H1 (cell line): ENCODE data around the gene CELSR1. TPM values are rescaled to one million over a fixed set of nuclear protein-coding genes. Genes with fewer than 3 reads are reported as not detected.

ENCODE experiments used
- CTCF ChIA-PET: fragments of 300-600 bp; sonication (Branson Sonifier 250); formaldehyde crosslinking; loops from one replicate; lab custom pipeline; 2021; ENCODE audit not compliant: partially characterized antibody; lab: Charles Lee
- POLR2A ChIA-PET: fragments of 300-600 bp; sonication (Branson Sonifier 250); formaldehyde crosslinking; loops from one replicate; lab custom pipeline; 2021; ENCODE audit warnings: inconsistent platforms; ENCODE audit not compliant: partially characterized antibody; lab: Charles Lee
- DNase-seq, 2 experiments: peaks; one replicate each; pipeline versions ENCODE4 v3.0.0 to v3.0.0-alpha.2; 2010 to 2022; ENCODE audit warnings: low spot score in 2 of 2, low read depth in 1 of 2, mixed read lengths in 1 of 2
- FAIRE-seq: peaks from 2 replicates; lab custom pipeline; 2011; peaks lifted over from hg19 to GRCh38; lab: Jason Lieb, UNC
- H2AFZ ChIP-seq: 2 replicates; pipeline ENCODE4 v1.8.1; 2012; ENCODE audit warnings: low read length, inconsistent platforms
- H2AK5ac ChIP-seq: 2 replicates; pipeline ENCODE4 v1.6.1; 2013; ENCODE audit warnings: low read depth, low read length
- H2BK120ac ChIP-seq: replicated peaks from 2 replicates; pipeline ENCODE3; 2013; ENCODE audit warnings: low read depth, low read length, inconsistent platforms
- H2BK12ac ChIP-seq: 2 replicates; pipeline ENCODE4 v1.6.1; 2013; ENCODE audit warnings: low read depth, low read length
- H2BK15ac ChIP-seq: 2 replicates; pipeline ENCODE4 v1.6.1; 2013; ENCODE audit warnings: low read length
- H2BK20ac ChIP-seq: 2 replicates; pipeline ENCODE4 v1.6.1; 2013; ENCODE audit warnings: low read length
- H2BK5ac ChIP-seq: 2 replicates; pipeline ENCODE4 v1.6.1; 2013; ENCODE audit warnings: low read depth, low read length
- H3K14ac ChIP-seq: 2 replicates; pipeline ENCODE4 v1.6.1; 2013; ENCODE audit warnings: inconsistent platforms; ENCODE audit not compliant: insufficient read length
- H3K18ac ChIP-seq: 2 replicates; pipeline ENCODE4 v1.6.1; 2013; ENCODE audit warnings: low read length; ENCODE audit errors: extremely low read depth
- H3K23ac ChIP-seq: 2 replicates; pipeline ENCODE4 v1.6.1; 2013; ENCODE audit warnings: inconsistent platforms; ENCODE audit not compliant: insufficient read length
- H3K23me2 ChIP-seq: 2 replicates; pipeline ENCODE4 v1.6.1; 2013; ENCODE audit warnings: low read depth, low read length
- H3K27ac ChIP-seq: 2 replicates; pipeline ENCODE4 v1.6.1; 2011; ENCODE audit warnings: low read depth, low read length, inconsistent platforms
- H3K27me3 ChIP-seq, 4 experiments: replicated peaks in 1 of 4; 1 replicate in 1 of 4; 2 replicates in 3 of 4; pipeline versions ENCODE4 v1.6.1 to v1.8.1; 2011 to 2013; ENCODE audit warnings: low read length in 3 of 4, mild to moderate bottlenecking in 3 of 4, inconsistent platforms in 2 of 4, mixed read lengths in 2 of 4, moderate library complexity in 1 of 4; ENCODE audit not compliant: control insufficient read depth in 3 of 4, insufficient read depth in 3 of 4; ENCODE audit errors: extremely low read depth in 1 of 4
- H3K36me3 ChIP-seq, 4 experiments: 2 replicates each; pipeline versions ENCODE4 v1.6.1 to v1.8.1; 2011 to 2013; ENCODE audit warnings: mild to moderate bottlenecking in 4 of 4, low read length in 3 of 4, moderate library complexity in 2 of 4, control low read depth in 1 of 4, inconsistent platforms in 1 of 4; ENCODE audit not compliant: insufficient read depth in 4 of 4, control insufficient read depth in 2 of 4
- H3K4ac ChIP-seq: replicated peaks from 2 replicates; pipeline ENCODE3; 2013; ENCODE audit warnings: low read length, low read depth, mixed read lengths, inconsistent platforms; ENCODE audit not compliant: insufficient read length
- H3K4me1 ChIP-seq, 4 experiments: replicated peaks in 1 of 4; 1 replicate in 1 of 4; 2 replicates in 3 of 4; pipeline versions ENCODE4 v1.6.1 to v1.8.1; 2011 to 2013; ENCODE audit warnings: low read length in 3 of 4, inconsistent platforms in 2 of 4, mixed read lengths in 1 of 4; ENCODE audit not compliant: insufficient read depth in 4 of 4, control insufficient read depth in 3 of 4
- H3K4me2 ChIP-seq, 2 experiments: 2 replicates each; pipeline versions ENCODE4 v1.6.1 to v1.8.1; 2011 to 2013; ENCODE audit warnings: low read depth in 2 of 2, low read length in 2 of 2, control low read depth in 1 of 2, inconsistent platforms in 1 of 2, mild to moderate bottlenecking in 1 of 2; ENCODE audit not compliant: insufficient read depth in 1 of 2
- H3K4me3 ChIP-seq, 4 experiments: fragments of 200-600, 300-600 bp in 1 of 4; sonication (generic), shearing (Covaris generic), sonication (Bioruptor Twin) in 1 of 4; 2 replicates each; pipeline versions ENCODE4 v1.5.1 to v1.8.1; 2011 to 2016; ENCODE audit warnings: low read length in 4 of 4, low read depth in 3 of 4, control low read depth in 2 of 4, inconsistent platforms in 2 of 4, mild to moderate bottlenecking in 2 of 4, mixed read lengths in 1 of 4, moderate library complexity in 1 of 4; ENCODE audit not compliant: insufficient read depth in 2 of 4; ENCODE audit errors: extremely low read depth in 1 of 4
- H3K56ac ChIP-seq: replicated peaks from 2 replicates; pipeline ENCODE3; 2013; ENCODE audit warnings: low read depth, mild to moderate bottlenecking, mixed read lengths, low read length, inconsistent platforms; ENCODE audit not compliant: insufficient read length
- H3K79me1 ChIP-seq: 2 replicates; pipeline ENCODE4 v1.6.1; 2013; ENCODE audit warnings: low read depth, low read length, control low read depth
- H3K79me2 ChIP-seq, 2 experiments: 2 replicates each; pipeline versions ENCODE4 v1.6.1 to v1.8.1; 2012 to 2013; ENCODE audit warnings: low read length in 2 of 2, mild to moderate bottlenecking in 2 of 2, inconsistent platforms in 1 of 2; ENCODE audit not compliant: insufficient read depth in 2 of 2, control insufficient read depth in 1 of 2
- H3K9ac ChIP-seq, 4 experiments: replicated peaks in 1 of 4; 1 replicate in 1 of 4; 2 replicates in 3 of 4; pipeline versions ENCODE4 v1.6.1 to v1.8.1; 2011 to 2013; ENCODE audit warnings: low read depth in 3 of 4, low read length in 3 of 4, control low read depth in 2 of 4, mild to moderate bottlenecking in 2 of 4, moderate library complexity in 2 of 4, inconsistent platforms in 1 of 4; ENCODE audit errors: extremely low read depth in 1 of 4
- H3K9me3 ChIP-seq, 2 experiments: 2 replicates each; pipeline versions ENCODE4 v1.6.1 to v1.8.1; 2012 to 2013; ENCODE audit warnings: mild to moderate bottlenecking in 2 of 2, moderate library complexity in 2 of 2, control low read depth in 1 of 2, inconsistent platforms in 1 of 2, low read depth in 1 of 2, low read length in 1 of 2, mixed read lengths in 1 of 2; ENCODE audit not compliant: insufficient read depth in 2 of 2
- H4K20me1 ChIP-seq, 2 experiments: replicated peaks in 1 of 2; 2 replicates each; pipeline versions ENCODE3 to v1.8.1; 2011 to 2013; ENCODE audit warnings: inconsistent platforms in 2 of 2, low read length in 2 of 2, mild to moderate bottlenecking in 1 of 2; ENCODE audit not compliant: insufficient read depth in 2 of 2, control insufficient read depth in 1 of 2
- H4K5ac ChIP-seq: 2 replicates; pipeline ENCODE4 v1.6.1; 2013; ENCODE audit warnings: low read length, low read depth, mixed read lengths, inconsistent platforms; ENCODE audit not compliant: insufficient read length
- H4K8ac ChIP-seq: 2 replicates; pipeline ENCODE4 v1.8.0; 2013; ENCODE audit warnings: mild to moderate bottlenecking, moderate library complexity, low read length, inconsistent platforms; ENCODE audit not compliant: insufficient read depth; ENCODE audit errors: extremely low read depth
- H4K91ac ChIP-seq: replicated peaks from 2 replicates; pipeline ENCODE3; 2013; ENCODE audit warnings: low read length, mixed read lengths, inconsistent platforms; ENCODE audit not compliant: insufficient read length
- BACH1 ChIP-seq: IDR thresholded peaks from 2 replicates; pipeline ENCODE4 v1.6.1; 2012; ENCODE audit warnings: low read length, improper control_type of control experiment
- GTF2F1 ChIP-seq: IDR thresholded peaks from 2 replicates; pipeline ENCODE4 v1.6.1; 2012; ENCODE audit warnings: low read depth, low read length, improper control_type of control experiment, borderline replicate concordance
- JUND ChIP-seq: IDR thresholded peaks from 2 replicates; pipeline ENCODE4 v1.6.1; 2011; ENCODE audit warnings: mild to moderate bottlenecking, improper control_type of control experiment, low read length
- NANOG ChIP-seq: IDR thresholded peaks from 2 replicates; pipeline ENCODE4 v1.6.1; 2011; ENCODE audit warnings: low read length, low read depth, mild to moderate bottlenecking, inconsistent platforms; ENCODE audit not compliant: insufficient read depth, poor library complexity, severe bottlenecking
- SAP30 ChIP-seq: fragments of 300-600 bp; sonication (generic); IDR thresholded peaks from 2 replicates; pipeline ENCODE4 v1.7.1; 2012; ENCODE audit warnings: low read length, moderate library complexity, mild to moderate bottlenecking, inconsistent platforms; ENCODE audit not compliant: insufficient read depth, insufficient replicate concordance
- SP2 ChIP-seq: IDR thresholded peaks from 2 replicates; pipeline ENCODE4 v1.6.1; 2012; ENCODE audit warnings: mild to moderate bottlenecking, low read length, inconsistent platforms
- SP4 ChIP-seq: IDR thresholded peaks from 2 replicates; pipeline ENCODE4 v1.6.1; 2012; ENCODE audit warnings: low read length, inconsistent platforms
- USF2 ChIP-seq: IDR thresholded peaks from 2 replicates; pipeline ENCODE4 v1.6.1; 2011; ENCODE audit warnings: low read length, improper control_type of control experiment
- WGBS, 2 experiments: shearing (Covaris generic) in 1 of 2; methylation state at CpG; one replicate each; pipeline versions ENCODE4 v1.1.6 to v1.1.7; 2013 to 2015; ENCODE audit warnings: low lambda C conversion rate in 2 of 2, mixed read lengths in 2 of 2, inconsistent platforms in 1 of 2, low coverage in 1 of 2, missing lambda C conversion rate in 1 of 2; ENCODE audit not compliant: insufficient replicate concordance in 2 of 2, insufficient coverage in 1 of 2, insufficient read length in 1 of 2; ENCODE audit errors: extremely low coverage in 1 of 2, missing lambda C conversion rate in 1 of 2; 5-methylcytosine and 5-hydroxymethylcytosine counted together
- polyA plus RNA-seq, 7 experiments: library from polyadenylated mRNA; depleted of rRNA in 3 of 7; stranded (reverse) in 5 of 7; unstranded in 2 of 7; fragments of >200 nt in 5 of 7; fragments of 200-250 nt in 2 of 7; gene quantifications; 1 replicate in 5 of 7; 2 replicates in 1 of 7; 4 replicates in 1 of 7; pipeline versions ENCODE4 v1.2.1 to v1.2.3, GENCODE V29; 2011 to 2013; ENCODE audit warnings: missing spikeins in 2 of 7, mixed read lengths in 2 of 7
- total RNA-seq: library from RNA; stranded (reverse); fragmentation: NEBNext Ultra II Directional; extraction: Animal tissue kit (Norgen Biotek cat#: 25700); gene quantifications from 2 replicates; pipeline ENCODE4 v1.2.1, GENCODE V29; 2021

The CELSR1 gene
- total and polyA plus RNA-seq, 2 of the 8 experiments (the other 6 are each of a cell fraction or from before 2014, with no cell fraction given) = 9.0 to 12.4 TPM

- Histone ChIP-seq H2BK15ac (no peak overlapping the region), H3K14ac (no peak overlapping the region), H2AFZ (no peak overlapping the region), H3K36me3 (no peaks in the 10 kb centered on the region), H3K79me1 (no peaks in the 10 kb centered on the region), H4K20me1 (no peaks in the 10 kb centered on the region), H3K4me2 (no peak overlapping the region), H3K56ac (no peak overlapping the region), H3K9ac (no peak overlapping the region), H3K9me3 (no peaks in the 10 kb centered on the region), H3K79me2 (no peaks in the 10 kb centered on the region), H3K4ac (no peak overlapping the region), H4K91ac (no peak overlapping the region), H4K5ac (no peak overlapping the region), H2BK20ac (no peak overlapping the region), H3K27me3 (no peaks in the 10 kb centered on the region), H3K27ac (no peak overlapping the region), H2AK5ac (no peak overlapping the region), H2BK120ac (no peak overlapping the region), H3K23ac (no peak overlapping the region), H3K23me2 (peaks cover 13% of the 10 kb centered on the region; the same call in 1 of the 2 replicates), H3K18ac (no peak overlapping the region), H3K4me3 (no peak overlapping the region), H4K8ac (no peak overlapping the region), H3K4me1 (peaks cover 0 to 3% (median 1%) of the 10 kb centered on the region in 4 experiments; a peak in 4 of 7 replicates), H2BK12ac (no peak overlapping the region), H2BK5ac (no peak overlapping the region)
- no peak for FAIRE-seq
- 83% methylated on average over 22 of the region's 23 CpGs; no CpG with 5 or more reads in 1 of the 2 experiments for WGBS, 2 experiments
- ChIA-PET CTCF (interaction anchor here (1.1 kb wide), 1 partner anchor 193 kb away, joined by 3 read pairs; the partner anchor contains the start of gene TBC1D22A), POLR2A (interaction anchor here (0.8 to 1.4 kb wide), 2 partner anchors 113 to 193 kb away, joined by 3 read pairs; partner anchors contain the start of gene TBC1D22A)
- no peak for DNase-seq
- TF ChIP-seq BACH1 (no peak), GTF2F1 (no peak), SP2 (no peak), USF2 (no peak), SAP30 (no peak), SP4 (no peak), NANOG (no peak), JUND (no peak)
These were observed 31.8 kb upstream of the CELSR1 start for GRCh38 chr22:46569055-46569847.
